WTC11 (cell line): ENCODE results near the gene SIGLEC7. TPM values are rescaled to one million over a fixed set of nuclear protein-coding genes. Genes with fewer than 3 reads are reported as not detected.

Experiments
- ATAC-seq: fragments of 200-7000 bp; cut with Tn5 transposase; 2 replicates; pipeline ENCODE4 v1.10.0; 2021; ENCODE audit warnings: mild to moderate bottlenecking, moderate library complexity
- CTCF ChIA-PET: fragments of 300-600 bp; sonication (Branson Sonifier 250); formaldehyde crosslinking; loops from one replicate; lab custom pipeline; 2021; ENCODE audit warnings: antibody characterized with exemption; lab: Charles Lee
- POLR2A ChIA-PET: fragments of 350-600 bp; sonication (Branson Sonifier 250); formaldehyde crosslinking; loops from one replicate; lab custom pipeline; 2021; ENCODE audit warnings: antibody characterized with exemption; lab: Charles Lee
- DNase-seq: peaks from one replicate; pipeline ENCODE4 v3.0.0; 2021; ENCODE audit warnings: low spot score
- H3K27ac Mint-ChIP-seq: 2 replicates; pipeline ENCODE4 v1.8.0; 2021; ENCODE audit warnings: mixed read lengths
- H3K27me3 Mint-ChIP-seq: 2 replicates; pipeline ENCODE4 v1.8.0; 2021; ENCODE audit warnings: low read depth, mild to moderate bottlenecking, moderate library complexity, mixed read lengths
- H3K36me3 Mint-ChIP-seq: 2 replicates; pipeline ENCODE4 v1.8.0; 2021; ENCODE audit warnings: mixed read lengths
- H3K4me1 Mint-ChIP-seq: 2 replicates; pipeline ENCODE4 v1.8.0; 2022; ENCODE audit warnings: mixed read lengths
- H3K4me3 Mint-ChIP-seq: 2 replicates; pipeline ENCODE4 v1.8.0; 2021; ENCODE audit warnings: mild to moderate bottlenecking, moderate library complexity, mixed read lengths
- H3K9me3 Mint-ChIP-seq: 2 replicates; pipeline ENCODE4 v1.8.0; 2021; ENCODE audit warnings: mixed read lengths
- AR ChIP-seq: fragments of 250-450 bp; sonication (Bioruptor Pico); IDR thresholded peaks from 2 replicates; pipeline ENCODE4 v1.9.0; 2021; ENCODE audit warnings: mild to moderate bottlenecking
- ARID4B ChIP-seq: sonication (generic); formaldehyde crosslinking; IDR thresholded peaks from 2 replicates; pipeline ENCODE4 v1.8.0; 2023; ENCODE audit warnings: missing genetic modification reagents, mild to moderate bottlenecking, borderline replicate concordance
- ATF2 ChIP-seq: sonication (generic); formaldehyde crosslinking; IDR thresholded peaks from 2 replicates; pipeline ENCODE4 v1.8.1; 2022; ENCODE audit warnings: low read depth, missing genetic modification reagents, borderline replicate concordance
- CDX4 ChIP-seq: fragments of 250-450 bp; sonication (Bioruptor Pico); IDR thresholded peaks from 2 replicates; pipeline ENCODE4 v1.9.0; 2021; ENCODE audit warnings: moderate library complexity, mild to moderate bottlenecking, inconsistent platforms, borderline replicate concordance
- CREM ChIP-seq: sonication (generic); formaldehyde crosslinking; IDR thresholded peaks from 2 replicates; pipeline ENCODE4 v1.8.1; 2022; ENCODE audit warnings: mild to moderate bottlenecking, missing genetic modification reagents, moderate library complexity
- ERG ChIP-seq: fragments of 250-450 bp; sonication (Bioruptor Pico); IDR thresholded peaks from 2 replicates; pipeline ENCODE4 v1.8.0; 2021; ENCODE audit warnings: mild to moderate bottlenecking
- ESRRA ChIP-seq: sonication (generic); formaldehyde crosslinking; IDR thresholded peaks from 2 replicates; pipeline ENCODE4 v1.8.1; 2022; ENCODE audit warnings: mild to moderate bottlenecking, missing genetic modification reagents, borderline replicate concordance
- FOXP1 ChIP-seq: sonication (generic); formaldehyde crosslinking; IDR thresholded peaks from 2 replicates; pipeline ENCODE4 v1.8.0; 2022; ENCODE audit warnings: missing genetic modification reagents, mild to moderate bottlenecking, moderate library complexity, borderline replicate concordance
- GABPB1 ChIP-seq: sonication (generic); formaldehyde crosslinking; IDR thresholded peaks from 2 replicates; pipeline ENCODE4 v1.8.1; 2023; ENCODE audit warnings: mild to moderate bottlenecking, missing genetic modification reagents
- GRHL2 ChIP-seq: fragments of 250-450 bp; sonication (Bioruptor Pico); IDR thresholded peaks from 2 replicates; pipeline ENCODE4 v1.8.0; 2022; ENCODE audit warnings: mild to moderate bottlenecking, moderate library complexity; ENCODE audit not compliant: insufficient replicate concordance, severe bottlenecking
- MAX ChIP-seq: sonication (generic); formaldehyde crosslinking; IDR thresholded peaks from 2 replicates; pipeline ENCODE4 v1.8.0; 2022; ENCODE audit warnings: mild to moderate bottlenecking, missing genetic modification reagents
- NFYB ChIP-seq: sonication (generic); formaldehyde crosslinking; conservative IDR thresholded peaks from 2 replicates; pipeline ENCODE4 v1.8.0; 2022; ENCODE audit warnings: low read depth, missing genetic modification reagents
- TCF7 ChIP-seq: sonication (generic); formaldehyde crosslinking; IDR thresholded peaks from 2 replicates; pipeline ENCODE4 v1.8.0; 2022; ENCODE audit warnings: mild to moderate bottlenecking, low read depth, missing genetic modification reagents, moderate library complexity
- USF1 ChIP-seq: sonication (generic); formaldehyde crosslinking; IDR thresholded peaks from 2 replicates; pipeline ENCODE4 v1.8.0; 2022; ENCODE audit warnings: mild to moderate bottlenecking, missing genetic modification reagents
- ZNF219 ChIP-seq: sonication (generic); formaldehyde crosslinking; IDR thresholded peaks from 2 replicates; pipeline ENCODE4 v1.8.0; 2023; ENCODE audit warnings: missing genetic modification reagents, mild to moderate bottlenecking, borderline replicate concordance
- total RNA-seq: library from RNA; stranded (reverse); gene quantifications from 3 replicates; pipeline ENCODE4 v1.2.3, GENCODE V29; 2021

Gene SIGLEC7
- total RNA-seq, 1 experiment from 2014 or later = not detected

GRCh38 chr19:51123381-51123800 lies 18.7 kb upstream of the SIGLEC7 start (continued):
- TF ChIP-seq MAX (CRISPR knock-in tag) (no peak), USF1 (CRISPR knock-in tag) (no peak), AR (CRISPR knock-in tag) (no peak), GABPB1 (CRISPR knock-in tag) (no peak), NFYB (no peak), CDX4 (no peak), ZNF219 (CRISPR knock-in tag) (no peak)

- ATAC-seq (no peak), DNase-seq (no peak)
- TF ChIP-seq GRHL2 (CRISPR knock-in tag) = no peak
- no peak for TF ChIP-seq ERG (CRISPR knock-in tag)
- TF ChIP-seq ARID4B = no peak
- no peak for TF ChIP-seq ESRRA (CRISPR knock-in tag)
- TF ChIP-seq FOXP1 (CRISPR knock-in tag) = no peak
- TF ChIP-seq ATF2 = no peak
- no peak for TF ChIP-seq TCF7 (CRISPR knock-in tag)
- TF ChIP-seq CREM (CRISPR knock-in tag) = no peak
- Mint-ChIP-seq H3K9me3 (no peaks in the 10 kb centered on the region), H3K4me1 (no peaks in the 10 kb centered on the region; the same call in 1 of the 2 replicates), H3K27ac (no peak overlapping the region), H3K36me3 (no peaks in the 10 kb centered on the region), H3K4me3 (no peak overlapping the region), H3K27me3 (peaks cover 7% of the 10 kb centered on the region; the same call in 1 of the 2 replicates)
- ChIA-PET CTCF (no interaction called here), POLR2A (no interaction called here)
Measured at GRCh38 chr19:51123802-51124201, 18.3 kb upstream of the SIGLEC7 start.
